Suprapubic skin (tissue), 4 donors: ENCODE results near the gene PLAAT2. TPM values are rescaled to one million over a fixed set of nuclear protein-coding genes. Genes with fewer than 3 reads are reported as not detected.

Source experiments
- DNase-seq, 2 donors: peaks; one replicate each; pipeline ENCODE4 v3.0.0-alpha.2; 2019; ENCODE audit warnings: low spot score in 2 of 2
- H3K27ac ChIP-seq: fragments of 200-600 bp; sonication (generic); one replicate; pipeline ENCODE4 v1.5.1; 2019
- H3K27me3 ChIP-seq: fragments of 200-600 bp; sonication (generic); one replicate; pipeline ENCODE4 v1.5.1; 2019
- H3K36me3 ChIP-seq: fragments of 200-600 bp; sonication (generic); one replicate; pipeline ENCODE4 v1.5.1; 2019
- H3K4me1 ChIP-seq: fragments of 200-600 bp; sonication (generic); one replicate; pipeline ENCODE4 v1.5.1; 2019
- H3K4me3 ChIP-seq: fragments of 200-600 bp; sonication (generic); one replicate; pipeline ENCODE4 v1.5.1; 2019; ENCODE audit warnings: mild to moderate bottlenecking
- H3K9me3 ChIP-seq: fragments of 200-600 bp; sonication (generic); one replicate; pipeline ENCODE4 v1.5.1; 2019
- EP300 ChIP-seq: sonication (generic); formaldehyde crosslinking; IDR thresholded peaks from one replicate; pipeline ENCODE4 v1.6.1; 2017; ENCODE audit warnings: antibody characterized with exemption
- POLR2A ChIP-seq, 2 donors: fragments of 450-650 bp; IDR thresholded peaks; one replicate each; pipeline ENCODE4 v1.6.1; 2017; ENCODE audit warnings: antibody characterized with exemption in 2 of 2, mild to moderate bottlenecking in 2 of 2, moderate library complexity in 2 of 2
- POLR2AphosphoS5 ChIP-seq, 3 donors: sonication (generic); formaldehyde crosslinking; IDR thresholded peaks; one replicate each; pipeline ENCODE4 v1.6.1; 2017; ENCODE audit warnings: antibody characterized with exemption in 3 of 3
- WGBS: methylation state at CpG from one replicate; pipeline ENCODE4 v1.1.5; 2018; 5-methylcytosine and 5-hydroxymethylcytosine counted together
- total RNA-seq, 4 donors: library from RNA; depleted of rRNA; stranded (reverse); fragments of >200 nt; gene quantifications; one replicate each; pipeline ENCODE4 v1.1.0, GENCODE V29; 2016
- TF ChIP-seq, protein P1 (sequence below), 2 donors: fragments of 200-600 bp in 1 of 2; fragments of 450-650 bp in 1 of 2; sonication (generic) in 1 of 2; IDR thresholded peaks; one replicate each; pipeline ENCODE4 v1.5.1; 2016 to 2019; ENCODE audit warnings: antibody characterized with exemption in 2 of 2, mild to moderate bottlenecking in 1 of 2, moderate library complexity in 1 of 2

PLAAT2 gene
- total RNA-seq, 4 donors from 2014 or later = not detected

DNA sequence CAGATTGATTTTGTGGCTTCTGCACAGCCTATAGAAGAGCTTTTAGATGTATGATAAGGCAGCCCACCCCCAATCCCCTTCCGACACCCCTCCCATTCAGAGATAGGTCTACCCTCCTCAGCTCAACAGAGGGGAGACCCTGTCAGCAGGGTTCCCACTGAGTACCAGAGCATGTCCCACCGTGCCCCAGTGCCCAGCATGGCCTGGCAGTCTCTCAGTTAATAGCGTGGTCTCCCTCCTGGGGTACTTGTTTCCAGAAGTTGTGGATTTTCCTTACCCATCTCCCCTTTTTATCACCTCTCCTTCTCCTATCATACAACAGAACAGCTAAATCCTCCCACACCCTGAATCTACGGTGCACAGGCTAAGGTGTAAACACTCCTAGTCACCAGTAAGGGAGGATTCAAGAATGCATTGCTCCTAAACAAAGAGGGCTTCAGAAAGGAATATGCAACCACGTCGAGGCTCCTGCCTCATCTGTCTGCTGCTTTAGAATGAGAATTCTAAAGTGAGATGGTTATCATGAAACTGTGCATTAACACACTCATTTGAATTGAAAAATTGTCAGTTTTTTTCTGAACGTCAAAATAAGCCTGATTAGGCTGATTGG lies 6.7 kb downstream of the PLAAT2 start:
- Histone ChIP-seq H3K9me3 (no peaks in the 10 kb centered on the region), H3K27me3 (no peaks in the 10 kb centered on the region), H3K4me1 (peaks cover 8% of the 10 kb centered on the region), H3K36me3 (no peaks in the 10 kb centered on the region), H3K4me3 (no peak overlapping the region), H3K27ac (no peak overlapping the region)
- 75% methylated on average over 7 of the region's 7 CpGs for WGBS
- DNase-seq = no peak
- TF ChIP-seq POLR2A (IDR thresholded peaks at IDR 0.05) = no peak
- TF ChIP-seq, protein P1, sequence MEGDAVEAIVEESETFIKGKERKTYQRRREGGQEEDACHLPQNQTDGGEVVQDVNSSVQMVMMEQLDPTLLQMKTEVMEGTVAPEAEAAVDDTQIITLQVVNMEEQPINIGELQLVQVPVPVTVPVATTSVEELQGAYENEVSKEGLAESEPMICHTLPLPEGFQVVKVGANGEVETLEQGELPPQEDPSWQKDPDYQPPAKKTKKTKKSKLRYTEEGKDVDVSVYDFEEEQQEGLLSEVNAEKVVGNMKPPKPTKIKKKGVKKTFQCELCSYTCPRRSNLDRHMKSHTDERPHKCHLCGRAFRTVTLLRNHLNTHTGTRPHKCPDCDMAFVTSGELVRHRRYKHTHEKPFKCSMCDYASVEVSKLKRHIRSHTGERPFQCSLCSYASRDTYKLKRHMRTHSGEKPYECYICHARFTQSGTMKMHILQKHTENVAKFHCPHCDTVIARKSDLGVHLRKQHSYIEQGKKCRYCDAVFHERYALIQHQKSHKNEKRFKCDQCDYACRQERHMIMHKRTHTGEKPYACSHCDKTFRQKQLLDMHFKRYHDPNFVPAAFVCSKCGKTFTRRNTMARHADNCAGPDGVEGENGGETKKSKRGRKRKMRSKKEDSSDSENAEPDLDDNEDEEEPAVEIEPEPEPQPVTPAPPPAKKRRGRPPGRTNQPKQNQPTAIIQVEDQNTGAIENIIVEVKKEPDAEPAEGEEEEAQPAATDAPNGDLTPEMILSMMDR (IDR thresholded peaks at IDR 0.05) = no peak
- TF ChIP-seq EP300 = no peak
- no peak for TF ChIP-seq POLR2AphosphoS5 (IDR thresholded peaks at IDR 0.05)

DNA sequence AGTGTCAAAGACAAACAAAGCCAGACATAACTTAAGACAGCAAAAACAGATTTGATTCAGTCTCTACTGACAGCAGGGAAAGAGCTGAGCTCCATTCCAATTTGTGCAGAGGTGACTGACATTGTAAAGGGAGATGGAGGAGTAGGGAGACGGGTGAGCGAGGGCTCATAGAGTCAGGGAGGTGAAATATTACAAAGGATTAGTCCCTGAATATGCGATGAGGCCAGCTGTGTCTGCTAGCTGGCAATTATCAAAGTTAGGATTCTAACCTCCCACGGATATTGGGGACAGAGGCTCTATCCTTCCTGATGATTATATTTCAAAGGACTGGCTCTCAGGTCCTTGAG lies 8.3 kb downstream of the PLAAT2 start:
- Histone ChIP-seq H3K27ac (no peak overlapping the region), H3K36me3 (no peaks in the 10 kb centered on the region), H3K4me3 (no peak overlapping the region), H3K9me3 (no peaks in the 10 kb centered on the region), H3K4me1 (no peaks in the 10 kb centered on the region), H3K27me3 (no peaks in the 10 kb centered on the region)
- no peak for TF ChIP-seq EP300
- TF ChIP-seq POLR2AphosphoS5 (IDR thresholded peaks at IDR 0.05) = no peak
- TF ChIP-seq POLR2A (IDR thresholded peaks at IDR 0.05) = no peak
- TF ChIP-seq, protein P1 (IDR thresholded peaks at IDR 0.05) = no peak
- no peak for DNase-seq
- 77% methylated on average over 4 of the region's 4 CpGs for WGBS

DNA sequence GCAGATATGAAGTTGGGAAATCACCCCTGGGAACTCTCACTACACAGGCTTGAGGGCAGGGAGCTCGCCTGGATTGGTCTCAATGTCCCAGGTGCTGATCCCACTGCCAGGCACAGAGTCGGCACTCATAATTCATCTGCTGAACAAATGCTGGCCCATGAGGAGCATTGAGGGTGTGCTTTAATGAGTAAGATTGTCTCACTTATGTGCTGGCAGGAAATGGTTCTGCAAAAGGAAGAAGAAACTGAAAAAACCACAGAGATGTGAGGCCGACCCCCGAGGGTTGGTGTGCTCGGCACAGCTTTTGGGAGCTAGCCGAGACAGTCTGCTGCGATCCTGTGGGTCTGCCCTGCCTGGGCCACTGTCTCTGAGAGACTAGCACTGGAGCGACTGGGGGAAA lies 9.4 kb downstream of the PLAAT2 start:
- Histone ChIP-seq H3K4me1 (no peaks in the 10 kb centered on the region), H3K9me3 (no peaks in the 10 kb centered on the region), H3K4me3 (no peak overlapping the region), H3K27me3 (no peaks in the 10 kb centered on the region), H3K27ac (no peak overlapping the region), H3K36me3 (no peaks in the 10 kb centered on the region)
- DNase-seq = no peak
- WGBS = 53% methylated on average over 8 of the region's 8 CpGs
- TF ChIP-seq POLR2A (IDR thresholded peaks at IDR 0.05) = no peak
- TF ChIP-seq, protein P1 (IDR thresholded peaks at IDR 0.05) = no peak
- TF ChIP-seq EP300 = no peak
- no peak for TF ChIP-seq POLR2AphosphoS5 (IDR thresholded peaks at IDR 0.05)

DNA sequence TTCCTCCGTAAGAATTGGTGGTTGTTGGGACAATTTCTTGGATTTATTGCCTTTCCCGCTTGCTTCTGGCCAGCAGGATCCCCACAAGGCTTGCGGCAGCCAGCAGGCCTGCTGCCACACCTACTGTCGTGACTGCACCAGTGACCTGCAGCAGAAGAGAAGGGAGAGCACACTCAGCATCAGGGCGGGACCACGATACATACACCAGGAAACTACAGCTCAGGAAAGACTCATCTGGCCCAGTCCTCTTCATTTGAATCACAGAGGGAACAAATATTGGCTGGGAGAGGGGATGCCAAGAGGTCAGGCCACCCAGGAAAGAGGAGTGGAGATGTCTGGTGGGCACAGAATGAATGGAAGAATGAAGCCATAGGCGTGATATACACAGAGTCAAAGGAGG lies 10.3 kb downstream of the PLAAT2 start:
- Histone ChIP-seq H3K4me3 (no peak overlapping the region), H3K27me3 (no peaks in the 10 kb centered on the region), H3K36me3 (no peaks in the 10 kb centered on the region), H3K4me1 (no peaks in the 10 kb centered on the region), H3K27ac (no peak overlapping the region), H3K9me3 (no peaks in the 10 kb centered on the region)
- WGBS = 84% methylated on average over 7 of the region's 7 CpGs
- TF ChIP-seq, protein P1 (IDR thresholded peaks at IDR 0.05) = no peak
- no peak for TF ChIP-seq POLR2A (IDR thresholded peaks at IDR 0.05)
- TF ChIP-seq EP300 = no peak
- TF ChIP-seq POLR2AphosphoS5 (IDR thresholded peaks at IDR 0.05) = no peak
- no peak for DNase-seq

DNA sequence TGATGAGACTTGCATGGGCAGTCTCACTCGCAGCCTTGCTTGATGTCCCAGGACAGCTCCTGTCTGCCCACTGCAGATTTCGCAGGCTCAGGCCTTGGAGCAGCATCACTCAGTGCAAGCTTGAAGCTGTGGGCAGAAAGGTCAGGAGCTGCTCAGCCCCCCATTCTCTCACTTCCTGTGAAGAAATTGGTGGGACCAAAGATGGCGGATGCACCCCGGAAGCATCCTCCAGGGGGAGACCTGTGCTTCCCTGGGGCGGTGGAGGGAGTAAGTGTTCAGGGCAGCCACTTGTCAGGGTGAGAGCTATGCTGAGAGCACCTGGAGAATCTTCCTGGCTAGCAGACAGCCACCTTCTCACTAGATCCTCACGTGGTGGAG lies 11.3 kb downstream of the PLAAT2 start:
- H3K27ac ChIP-seq = no peak overlapping the region
- H3K9me3 ChIP-seq = no peaks in the 10 kb centered on the region
- TF ChIP-seq POLR2AphosphoS5 (IDR thresholded peaks at IDR 0.05) (no peak), EP300 (no peak), POLR2A (IDR thresholded peaks at IDR 0.05) (no peak)
- TF ChIP-seq, protein P1 (IDR thresholded peaks at IDR 0.05) = no peak
- no peak overlapping the region for H3K4me3 ChIP-seq
- no peaks in the 10 kb centered on the region for H3K4me1 ChIP-seq
- no peaks in the 10 kb centered on the region for H3K36me3 ChIP-seq
- 89% methylated on average over 6 of the region's 6 CpGs for WGBS
- DNase-seq = no peak
- H3K27me3 ChIP-seq = no peaks in the 10 kb centered on the region
